Activated naive CD4-positive, alpha-beta T cell treated with anti-CD3 and anti-CD28 coated beads, Interleukin-2, amount 10 ng/mL, durations not matched to agents 7 days and 5 days (primary cell): ENCODE data around the gene SLC9A9.
"Not testable (repeated sequence)": the region's sequence is repeated elsewhere in the genome, so short reads cannot be mapped to it uniquely, and the experiment has no call there.

ENCODE experiments used
- CTCF ChIA-PET: fragments of 350-600 bp; sonication (Branson Sonifier 250); formaldehyde crosslinking; loops from one replicate; lab custom pipeline; 2021; ENCODE audit warnings: antibody characterized with exemption; lab: Charles Lee
- DNase-seq: peaks from one replicate; pipeline ENCODE4 v3.0.0-alpha.2; 2020
- H3K27ac Mint-ChIP-seq: one replicate; pipeline ENCODE4 v1.8.0; 2021; ENCODE audit warnings: mild to moderate bottlenecking, moderate library complexity, mixed read lengths
- H3K27me3 Mint-ChIP-seq: one replicate; pipeline ENCODE4 v1.8.0; 2021; ENCODE audit warnings: mild to moderate bottlenecking, mixed read lengths
- H3K36me3 Mint-ChIP-seq: one replicate; pipeline ENCODE4 v1.8.0; 2021; ENCODE audit warnings: mixed read lengths
- H3K4me1 Mint-ChIP-seq: one replicate; pipeline ENCODE4 v1.8.0; 2021; ENCODE audit warnings: mixed read lengths
- H3K4me3 Mint-ChIP-seq: one replicate; pipeline ENCODE4 v1.8.0; 2021; ENCODE audit warnings: mild to moderate bottlenecking, moderate library complexity, mixed read lengths
- H3K9me3 Mint-ChIP-seq: one replicate; pipeline ENCODE4 v1.8.0; 2021; ENCODE audit warnings: mixed read lengths

The SLC9A9 gene

GRCh38 chr3:143443851-143444331 is 404.4 kb downstream of the SLC9A9 start:
- CTCF ChIA-PET = interaction anchor here (0.7 to 1.9 kb wide), 2 partner anchors 9 to 12 kb away, joined by 3 to 13 read pairs; no protein-coding TSS in a partner anchor

GRCh38 chr3:143442814-143443447 is 405.3 kb downstream of the SLC9A9 start:
- CTCF ChIA-PET = interaction anchor here (1.6 kb wide), 1 partner anchor 9 kb away, joined by 7 read pairs; no protein-coding TSS in a partner anchor
- Mint-ChIP-seq H3K4me1 (peaks cover 24% of the 10 kb centered on the region), H3K36me3 (peaks cover 4% of the 10 kb centered on the region), H3K27ac (no peak overlapping the region), H3K9me3 (no peaks in the 10 kb centered on the region), H3K4me3 (no peak overlapping the region), H3K27me3 (no peaks in the 10 kb centered on the region)
- no peak for DNase-seq

More at GRCh38 chr3:143443851-143444331, 404.4 kb downstream of the SLC9A9 start:
- no peak overlapping the region for H3K4me3 Mint-ChIP-seq
- no peaks in the 10 kb centered on the region for H3K9me3 Mint-ChIP-seq
- H3K4me1 Mint-ChIP-seq = peaks cover 24% of the 10 kb centered on the region
- no peaks in the 10 kb centered on the region for H3K27me3 Mint-ChIP-seq
- H3K27ac Mint-ChIP-seq = peak overlapping the region; percentile 25
- H3K36me3 Mint-ChIP-seq = peaks cover 4% of the 10 kb centered on the region
- DNase-seq = peak; percentile 37

- Mint-ChIP-seq H3K4me3 (no peak overlapping the region), H3K27me3 (no peaks in the 10 kb centered on the region), H3K27ac (no peak overlapping the region), H3K36me3 (peaks cover 4% of the 10 kb centered on the region), H3K4me1 (peaks cover 24% of the 10 kb centered on the region), H3K9me3 (no peaks in the 10 kb centered on the region)
- CTCF ChIA-PET = interaction anchor here (1.6 kb wide), 1 partner anchor 8 kb away, joined by 7 read pairs; no protein-coding TSS in a partner anchor
- DNase-seq = no peak
Observed at GRCh38 chr3:143441516-143442171, 406.6 kb downstream of the SLC9A9 start.

GRCh38 chr3:143439817-143440216 is 408.5 kb downstream of the SLC9A9 start:
- Mint-ChIP-seq H3K27me3 (no peaks in the 10 kb centered on the region), H3K4me1 (peaks cover 21% of the 10 kb centered on the region), H3K27ac (no peak overlapping the region), H3K36me3 (no peaks in the 10 kb centered on the region), H3K4me3 (no peak overlapping the region), H3K9me3 (no peaks in the 10 kb centered on the region)
- no peak for DNase-seq
- CTCF ChIA-PET = no interaction called here

- CTCF ChIA-PET = interaction anchor here (0.8 to 1.0 kb wide), 2 partner anchors 141 to 237 kb away, joined by 3 to 4 read pairs; no protein-coding TSS in a partner anchor
- H3K27me3 Mint-ChIP-seq = no peaks in the 10 kb centered on the region
- no peaks in the 10 kb centered on the region for H3K4me1 Mint-ChIP-seq
- H3K4me3 Mint-ChIP-seq = no peak overlapping the region
- no peaks in the 10 kb centered on the region for H3K9me3 Mint-ChIP-seq
- DNase-seq = no peak
- no peak overlapping the region for H3K27ac Mint-ChIP-seq
- no peaks in the 10 kb centered on the region for H3K36me3 Mint-ChIP-seq
Observed at GRCh38 chr3:143437405-143437804, 410.9 kb downstream of the SLC9A9 start.

- no peak overlapping the region for H3K27ac Mint-ChIP-seq
- CTCF ChIA-PET = interaction anchor here (3.3 kb wide), 1 partner anchor 8 kb away, joined by 13 read pairs; no protein-coding TSS in a partner anchor
- no peaks in the 10 kb centered on the region for H3K27me3 Mint-ChIP-seq
- H3K9me3 Mint-ChIP-seq = no peaks in the 10 kb centered on the region
- DNase-seq = no peak
- H3K4me1 Mint-ChIP-seq = no peaks in the 10 kb centered on the region
- H3K36me3 Mint-ChIP-seq = no peaks in the 10 kb centered on the region
- H3K4me3 Mint-ChIP-seq = no peak overlapping the region
Observed at GRCh38 chr3:143436231-143436930, 411.9 kb downstream of the SLC9A9 start.

- CTCF ChIA-PET = interaction anchor here (0.8 to 3.3 kb wide), 12 partner anchors 9 to 313 kb away, joined by 3 to 19 read pairs (median 4); no protein-coding TSS in a partner anchor
- DNase-seq = peak; percentile 43
- Mint-ChIP-seq H3K27me3 (no peaks in the 10 kb centered on the region), H3K4me3 (no peak overlapping the region), H3K9me3 (no peaks in the 10 kb centered on the region), H3K27ac (no peak overlapping the region), H3K36me3 (no peaks in the 10 kb centered on the region), H3K4me1 (no peaks in the 10 kb centered on the region)
Observed at GRCh38 chr3:143433787-143434378, 414.4 kb downstream of the SLC9A9 start.

- H3K27ac Mint-ChIP-seq, DNase-seq, H3K4me1 Mint-ChIP-seq, H3K4me3 Mint-ChIP-seq, H3K27me3 Mint-ChIP-seq, H3K36me3 Mint-ChIP-seq, H3K9me3 Mint-ChIP-seq: not testable (repeated sequence)
- CTCF ChIA-PET = interaction anchor here (0.6 to 1.3 kb wide), 3 partner anchors 14 to 213 kb away, joined by 3 to 4 read pairs (median 3); no protein-coding TSS in a partner anchor
Observed at GRCh38 chr3:143431298-143431697, 417.0 kb downstream of the SLC9A9 start.

- no peaks in the 10 kb centered on the region for H3K4me1 Mint-ChIP-seq
- CTCF ChIA-PET = no interaction called here
- no peaks in the 10 kb centered on the region for H3K36me3 Mint-ChIP-seq
- no peaks in the 10 kb centered on the region for H3K9me3 Mint-ChIP-seq
- no peak overlapping the region for H3K27ac Mint-ChIP-seq
- no peak overlapping the region for H3K4me3 Mint-ChIP-seq
- H3K27me3 Mint-ChIP-seq = no peaks in the 10 kb centered on the region
- DNase-seq = no peak
Observed at GRCh38 chr3:143430568-143430967, 417.7 kb downstream of the SLC9A9 start.

GRCh38 chr3:143429628-143430514 is 418.4 kb downstream of the SLC9A9 start:
- Mint-ChIP-seq H3K36me3 (no peaks in the 10 kb centered on the region), H3K27ac (no peak overlapping the region), H3K4me1 (no peaks in the 10 kb centered on the region), H3K9me3 (no peaks in the 10 kb centered on the region), H3K4me3 (no peak overlapping the region), H3K27me3 (no peaks in the 10 kb centered on the region)
- no peak for DNase-seq
- CTCF ChIA-PET = interaction anchor here (0.6 kb wide), 1 partner anchor 309 kb away, joined by 3 read pairs; no protein-coding TSS in a partner anchor

GRCh38 chr3:143428294-143428693 is 420.0 kb downstream of the SLC9A9 start:
- Mint-ChIP-seq H3K4me3 (no peak overlapping the region), H3K9me3 (no peaks in the 10 kb centered on the region), H3K27me3 (no peaks in the 10 kb centered on the region), H3K36me3 (no peaks in the 10 kb centered on the region), H3K27ac (no peak overlapping the region), H3K4me1 (peaks cover 13% of the 10 kb centered on the region)
- CTCF ChIA-PET = interaction anchor here (0.6 kb wide), 1 partner anchor 832 kb away, joined by 4 read pairs; no protein-coding TSS in a partner anchor
- no peak for DNase-seq

GRCh38 chr3:143427631-143428030 is 420.6 kb downstream of the SLC9A9 start:
- CTCF ChIA-PET = interaction anchor here (0.6 kb wide), 1 partner anchor 833 kb away, joined by 4 read pairs; no protein-coding TSS in a partner anchor
- Mint-ChIP-seq H3K9me3 (no peaks in the 10 kb centered on the region), H3K4me3 (no peak overlapping the region), H3K27me3 (no peaks in the 10 kb centered on the region), H3K36me3 (no peaks in the 10 kb centered on the region), H3K4me1 (peaks cover 13% of the 10 kb centered on the region), H3K27ac (no peak overlapping the region)
- no peak for DNase-seq

- DNase-seq = no peak
- no peaks in the 10 kb centered on the region for H3K27me3 Mint-ChIP-seq
- CTCF ChIA-PET = interaction anchor here (2.1 kb wide), 1 partner anchor 9 kb away, joined by 6 read pairs; no protein-coding TSS in a partner anchor
- H3K27ac Mint-ChIP-seq = no peak overlapping the region
- no peaks in the 10 kb centered on the region for H3K36me3 Mint-ChIP-seq
- H3K4me3 Mint-ChIP-seq = no peak overlapping the region
- H3K9me3 Mint-ChIP-seq = no peaks in the 10 kb centered on the region
- peaks cover 13% of the 10 kb centered on the region for H3K4me1 Mint-ChIP-seq
Observed at GRCh38 chr3:143424874-143425273, 423.4 kb downstream of the SLC9A9 start.
